ENCODE results near the gene CNPY1. TPM values are rescaled to one million over a fixed set of nuclear protein-coding genes. Genes with fewer than 3 reads are reported as not detected.

CNPY1 gene
- total RNA-seq, 2 experiments from 2014 or later = not detected

DNA sequence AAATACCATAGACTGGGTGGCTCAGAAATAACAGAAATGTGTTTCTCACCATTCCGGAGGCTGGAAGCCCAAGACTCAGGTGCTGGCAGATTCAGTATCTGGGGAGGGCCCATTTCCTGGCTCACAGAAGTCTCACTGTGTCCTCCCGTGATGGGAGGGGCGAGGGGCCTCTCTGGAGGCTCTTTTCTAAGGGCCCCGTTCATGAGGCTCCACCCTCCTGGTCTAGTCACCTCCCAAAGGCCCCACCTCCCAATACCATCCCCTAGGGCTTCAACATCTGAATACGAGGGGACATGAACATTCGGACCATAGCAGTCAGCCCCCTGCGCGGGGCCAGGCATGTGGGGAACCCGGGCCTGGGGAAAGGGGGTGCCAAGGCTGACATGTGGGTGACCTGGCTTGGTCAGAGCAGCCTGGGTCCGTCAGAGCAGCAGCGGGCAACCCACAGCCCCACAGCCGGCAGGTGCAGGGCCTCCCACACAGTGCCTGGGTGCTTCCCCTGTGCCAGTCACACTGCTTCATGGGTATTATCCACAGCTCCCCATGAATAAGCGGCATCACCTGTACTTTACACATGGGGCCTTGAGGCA, 13.3 kb upstream of the CNPY1 start:
- H3K9me3 Mint-ChIP-seq = no peaks in the 10 kb centered on the region
- peaks cover 11% of the 10 kb centered on the region for H3K27me3 Mint-ChIP-seq
- H3K27ac Mint-ChIP-seq = no peak overlapping the region
- H3K36me3 ChIP-seq (ENCODE audit: insufficient read depth, low read length) = no peaks in the 10 kb centered on the region
- H3K4me3 ChIP-seq (ENCODE audit: low read length) = no peak overlapping the region
- intact Hi-C loops (cut with DNase I, micrococcal nuclease) = no loop called here
- peaks cover 3 to 8% of the 10 kb centered on the region in 2 experiments for H3K27me3 ChIP-seq (ENCODE audit: control insufficient read depth in 1 of 2, insufficient read depth in 2 of 2, low read length in 2 of 2)
- no peak overlapping the region for H3K27ac ChIP-seq (ENCODE audit: low read depth in 1 of 2, low read length in 2 of 2)
- no peaks in the 10 kb centered on the region for H3K4me1 ChIP-seq (ENCODE audit: insufficient read depth, low read length)
- H3K9me3 ChIP-seq (ENCODE audit: control insufficient read depth in 1 of 2, insufficient read depth in 1 of 2, low read length in 2 of 2) = peaks cover 0 to 7% of the 10 kb centered on the region in 2 experiments
- no peak overlapping the region for H3K4me3 Mint-ChIP-seq
- no peaks in the 10 kb centered on the region for H3K36me3 Mint-ChIP-seq (ENCODE audit: low read depth)
- H3K4me1 Mint-ChIP-seq (ENCODE audit: low read depth) = no peaks in the 10 kb centered on the region
- ATAC-seq (ENCODE audit: poor library complexity) (no peak), DNase-seq (no peak)
- ChIA-PET POLR2A (no interaction called here), CTCF (no interaction called here)
- TF ChIP-seq, protein P1, sequence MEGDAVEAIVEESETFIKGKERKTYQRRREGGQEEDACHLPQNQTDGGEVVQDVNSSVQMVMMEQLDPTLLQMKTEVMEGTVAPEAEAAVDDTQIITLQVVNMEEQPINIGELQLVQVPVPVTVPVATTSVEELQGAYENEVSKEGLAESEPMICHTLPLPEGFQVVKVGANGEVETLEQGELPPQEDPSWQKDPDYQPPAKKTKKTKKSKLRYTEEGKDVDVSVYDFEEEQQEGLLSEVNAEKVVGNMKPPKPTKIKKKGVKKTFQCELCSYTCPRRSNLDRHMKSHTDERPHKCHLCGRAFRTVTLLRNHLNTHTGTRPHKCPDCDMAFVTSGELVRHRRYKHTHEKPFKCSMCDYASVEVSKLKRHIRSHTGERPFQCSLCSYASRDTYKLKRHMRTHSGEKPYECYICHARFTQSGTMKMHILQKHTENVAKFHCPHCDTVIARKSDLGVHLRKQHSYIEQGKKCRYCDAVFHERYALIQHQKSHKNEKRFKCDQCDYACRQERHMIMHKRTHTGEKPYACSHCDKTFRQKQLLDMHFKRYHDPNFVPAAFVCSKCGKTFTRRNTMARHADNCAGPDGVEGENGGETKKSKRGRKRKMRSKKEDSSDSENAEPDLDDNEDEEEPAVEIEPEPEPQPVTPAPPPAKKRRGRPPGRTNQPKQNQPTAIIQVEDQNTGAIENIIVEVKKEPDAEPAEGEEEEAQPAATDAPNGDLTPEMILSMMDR (IDR thresholded peaks at IDR 0.05) = no peak

DNA sequence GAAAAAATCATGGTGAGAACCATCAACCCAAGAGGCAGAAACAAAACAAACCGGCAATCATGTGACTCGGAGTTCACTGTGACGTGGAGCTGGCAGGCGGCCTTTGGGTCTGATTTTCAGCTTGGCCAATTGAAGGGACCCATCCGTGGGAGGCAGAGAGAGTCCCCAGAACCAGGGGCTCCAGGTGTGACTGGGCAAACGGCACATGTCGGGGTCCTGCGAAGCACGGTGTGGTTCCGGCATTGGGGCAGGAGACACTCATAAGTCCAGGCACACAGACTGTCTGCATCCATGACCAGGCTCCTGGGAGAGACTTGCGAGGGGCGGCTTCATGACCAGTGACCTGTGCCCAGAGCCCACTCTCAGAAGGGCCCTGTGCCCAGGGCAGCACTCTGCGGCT, 12.6 kb upstream of the CNPY1 start:
- ChIA-PET CTCF (no interaction called here), POLR2A (no interaction called here)
- Mint-ChIP-seq H3K36me3 (ENCODE audit: low read depth) (no peaks in the 10 kb centered on the region), H3K27ac (no peak overlapping the region), H3K9me3 (no peaks in the 10 kb centered on the region), H3K4me1 (ENCODE audit: low read depth) (no peaks in the 10 kb centered on the region), H3K4me3 (no peak overlapping the region), H3K27me3 (peaks cover 11% of the 10 kb centered on the region)
- ATAC-seq (ENCODE audit: poor library complexity) (no peak), DNase-seq (no peak)
- Histone ChIP-seq H3K27ac (ENCODE audit: low read depth in 1 of 2, low read length in 2 of 2) (no peak overlapping the region), H3K4me1 (ENCODE audit: insufficient read depth, low read length) (no peaks in the 10 kb centered on the region), H3K9me3 (ENCODE audit: control insufficient read depth in 1 of 2, insufficient read depth in 1 of 2, low read length in 2 of 2) (peaks cover 0 to 10% of the 10 kb centered on the region in 2 experiments), H3K4me3 (ENCODE audit: low read length) (no peak overlapping the region), H3K36me3 (ENCODE audit: insufficient read depth, low read length) (no peaks in the 10 kb centered on the region), H3K27me3 (ENCODE audit: control insufficient read depth in 1 of 2, insufficient read depth in 2 of 2, low read length in 2 of 2) (peaks cover 4 to 8% of the 10 kb centered on the region in 2 experiments)
- intact Hi-C loops (cut with DNase I, micrococcal nuclease) = no loop called here
- TF ChIP-seq, protein P1 (IDR thresholded peaks at IDR 0.05) = no peak

DNA sequence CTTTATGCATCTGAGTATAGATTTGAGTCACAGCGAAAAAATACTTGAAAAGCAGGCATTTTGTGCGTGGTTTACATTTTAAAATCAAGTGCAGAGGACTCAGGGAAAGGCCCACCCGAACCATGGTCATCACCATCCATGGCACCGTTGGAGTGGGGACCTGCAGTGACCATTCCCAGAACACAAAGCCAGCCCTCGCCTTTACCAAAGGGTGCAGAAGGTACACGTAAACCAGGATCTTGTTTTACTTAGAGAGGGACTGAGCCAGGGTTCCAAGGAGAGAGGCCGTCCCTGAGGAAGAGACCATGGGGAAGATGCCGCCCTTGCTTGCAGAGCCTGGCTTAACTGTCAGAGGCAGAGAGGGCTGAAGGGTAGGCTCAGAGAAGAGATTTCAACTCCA, 12.0 kb upstream of the CNPY1 start:
- no peak overlapping the region for H3K27ac Mint-ChIP-seq
- intact Hi-C loops (cut with DNase I, micrococcal nuclease) = no loop called here
- Histone ChIP-seq H3K27ac (ENCODE audit: low read depth in 1 of 2, low read length in 2 of 2) (no peak overlapping the region), H3K4me1 (ENCODE audit: insufficient read depth, low read length) (no peaks in the 10 kb centered on the region), H3K4me3 (ENCODE audit: low read length) (no peak overlapping the region), H3K36me3 (ENCODE audit: insufficient read depth, low read length) (no peaks in the 10 kb centered on the region), H3K27me3 (ENCODE audit: control insufficient read depth in 1 of 2, insufficient read depth in 2 of 2, low read length in 2 of 2) (peaks cover 4 to 8% of the 10 kb centered on the region in 2 experiments), H3K9me3 (ENCODE audit: control insufficient read depth in 1 of 2, insufficient read depth in 1 of 2, low read length in 2 of 2) (peaks cover 0 to 10% of the 10 kb centered on the region in 2 experiments)
- TF ChIP-seq, protein P1 (IDR thresholded peaks at IDR 0.05) = no peak
- no peaks in the 10 kb centered on the region for H3K9me3 Mint-ChIP-seq
- H3K27me3 Mint-ChIP-seq = peaks cover 11% of the 10 kb centered on the region
- H3K4me3 Mint-ChIP-seq = no peak overlapping the region
- no peaks in the 10 kb centered on the region for H3K4me1 Mint-ChIP-seq (ENCODE audit: low read depth)
- CTCF ChIA-PET = no interaction called here
- H3K36me3 Mint-ChIP-seq (ENCODE audit: low read depth) = no peaks in the 10 kb centered on the region
- DNase-seq = no peak
- no peak for ATAC-seq (ENCODE audit: poor library complexity)
- POLR2A ChIA-PET = no interaction called here

Measured in CD4-positive, alpha-beta T cell (primary cell).